GM12801 (cell line): Measurements from ENCODE around the gene TMEM132D.

Experiments
- CTCF ChIP-seq: IDR thresholded peaks from one replicate; pipeline ENCODE4 v1.5.1; 2011; ENCODE audit warnings: control low read depth; ENCODE audit not compliant: insufficient read length; ENCODE audit errors: extremely low read depth

Gene TMEM132D

GRCh38 chr12:129830796-129831195 is 73.0 kb downstream of the TMEM132D start:
- no peak for TF ChIP-seq CTCF

- TF ChIP-seq CTCF: no peak
Observed at GRCh38 chr12:129827866-129828384, 75.9 kb downstream of the TMEM132D start.

GRCh38 chr12:129827102-129827865 is 76.5 kb downstream of the TMEM132D start:
- no peak for TF ChIP-seq CTCF

- no peak for TF ChIP-seq CTCF
Observed at GRCh38 chr12:129826273-129826672, 77.6 kb downstream of the TMEM132D start.

GRCh38 chr12:129825316-129825715 is 78.5 kb downstream of the TMEM132D start:
- TF ChIP-seq CTCF: no peak

GRCh38 chr12:129821964-129822363 is 81.9 kb downstream of the TMEM132D start:
- no peak for TF ChIP-seq CTCF

GRCh38 chr12:129819391-129819790 is 84.4 kb downstream of the TMEM132D start:
- no peak for TF ChIP-seq CTCF
